AG04450 (cell line): ENCODE measurements around the gene SLC29A4. TPM values are rescaled to one million over a fixed set of nuclear protein-coding genes. Genes with fewer than 3 reads are reported as not detected.
"Not testable (repeated sequence)": the region's sequence is repeated elsewhere in the genome, so short reads cannot be mapped to it uniquely, and the experiment has no call there.

Source experiments
- CTCF ChIA-PET: fragments of 300-600, 350-600 bp; formaldehyde crosslinking; extraction: SDS; loops from one replicate; lab custom pipeline; 2022; ENCODE audit warnings: antibody characterized with exemption, inconsistent platforms; lab: Charles Lee
- POLR2A ChIA-PET: fragments of 350-600 bp; formaldehyde crosslinking; extraction: SDS; loops from one replicate; lab custom pipeline; 2021; ENCODE audit warnings: antibody characterized with exemption, inconsistent platforms; lab: Yijun Ruan, JAX
- DNase-seq: peaks from one replicate; pipeline ENCODE4 v3.0.0-alpha.2; 2011; ENCODE audit warnings: low read depth, low spot score
- H3K27ac ChIP-seq: one replicate; pipeline ENCODE4 v1.5.1; 2012; ENCODE audit warnings: low read depth, low read length, control low read depth
- H3K27me3 ChIP-seq: one replicate; pipeline ENCODE4 v1.6.0; 2012; ENCODE audit warnings: low read length; ENCODE audit not compliant: control insufficient read depth, insufficient read depth
- H3K4me3 ChIP-seq: 2 replicates; pipeline ENCODE4 v1.5.1; 2011; ENCODE audit warnings: mild to moderate bottlenecking, low read depth, low read length, control low read depth
- H3K9me3 ChIP-seq: 2 replicates; pipeline ENCODE4 v1.5.1; 2012; ENCODE audit warnings: low read length; ENCODE audit not compliant: control insufficient read depth, insufficient read depth
- CTCF ChIP-seq: IDR thresholded peaks from 2 replicates; pipeline ENCODE4 v1.5.1; 2011; ENCODE audit warnings: low read depth, low read length, control low read depth, inconsistent platforms
- polyA plus RNA-seq: library from polyadenylated mRNA; depleted of rRNA; stranded (reverse); fragments of >200 nt; gene quantifications from 2 replicates; pipeline ENCODE4 v1.2.3, GENCODE V29; 2011

Gene SLC29A4
- polyA plus RNA-seq, 1 experiment: 4.5 TPM

- CTCF ChIA-PET: no interaction called here
- Histone ChIP-seq H3K9me3 (no peaks in the 10 kb centered on the region), H3K27me3 (no peaks in the 10 kb centered on the region), H3K27ac (no peak overlapping the region), H3K4me3 (no peak overlapping the region)
- TF ChIP-seq CTCF: no peak
- no peak for DNase-seq
- POLR2A ChIA-PET: no interaction called here
These were observed 8.3 kb upstream of the SLC29A4 start for GRCh38 chr7:5274441-5274840.

- CTCF ChIA-PET, POLR2A ChIA-PET, H3K27me3 ChIP-seq, DNase-seq, H3K4me3 ChIP-seq, H3K9me3 ChIP-seq, H3K27ac ChIP-seq: not testable (repeated sequence)
These were observed 7.7 kb upstream of the SLC29A4 start for GRCh38 chr7:5274985-5275431.

GRCh38 chr7:5275510-5275909 is 7.2 kb upstream of the SLC29A4 start:
- H3K27me3 ChIP-seq, CTCF ChIA-PET, H3K27ac ChIP-seq, POLR2A ChIA-PET, H3K9me3 ChIP-seq, H3K4me3 ChIP-seq, DNase-seq: not testable (repeated sequence)

DNA sequence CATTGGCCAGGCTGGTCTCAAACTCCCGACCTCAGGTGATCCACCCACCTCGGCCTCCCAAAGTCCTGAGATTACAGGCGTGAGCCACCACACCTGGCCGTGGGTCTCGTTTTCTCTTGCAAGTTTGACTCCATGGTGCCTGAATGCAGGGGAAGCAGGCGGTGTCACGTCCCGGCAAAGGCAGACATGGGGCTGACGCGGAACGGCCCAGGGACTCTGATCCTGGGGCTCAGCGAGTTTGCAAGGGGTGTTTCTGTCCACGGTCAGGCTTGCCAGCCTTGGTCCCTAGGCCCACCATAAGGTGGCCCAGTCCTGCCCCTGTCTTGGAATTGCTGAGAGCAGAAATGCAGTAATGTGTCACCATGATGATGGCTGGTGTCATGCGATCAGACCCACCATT is 6.6 kb upstream of the SLC29A4 start:
- H3K4me3 ChIP-seq, POLR2A ChIA-PET, H3K9me3 ChIP-seq, CTCF ChIA-PET, H3K27me3 ChIP-seq, DNase-seq, H3K27ac ChIP-seq: not testable (repeated sequence)

GRCh38 chr7:5276611-5277010 is 6.1 kb upstream of the SLC29A4 start:
- no peaks in the 10 kb centered on the region for H3K9me3 ChIP-seq
- no peak for TF ChIP-seq CTCF
- no peak overlapping the region for H3K27ac ChIP-seq
- DNase-seq: no peak
- H3K4me3 ChIP-seq: no peak overlapping the region
- ChIA-PET CTCF (interaction anchor here (0.7 kb wide), 1 partner anchor 516 kb away, joined by 3 read pairs; no protein-coding TSS in a partner anchor), POLR2A (interaction anchor here (0.7 kb wide), 1 partner anchor 55 kb away, joined by 10 read pairs; no protein-coding TSS in a partner anchor)
- H3K27me3 ChIP-seq: no peaks in the 10 kb centered on the region

DNA sequence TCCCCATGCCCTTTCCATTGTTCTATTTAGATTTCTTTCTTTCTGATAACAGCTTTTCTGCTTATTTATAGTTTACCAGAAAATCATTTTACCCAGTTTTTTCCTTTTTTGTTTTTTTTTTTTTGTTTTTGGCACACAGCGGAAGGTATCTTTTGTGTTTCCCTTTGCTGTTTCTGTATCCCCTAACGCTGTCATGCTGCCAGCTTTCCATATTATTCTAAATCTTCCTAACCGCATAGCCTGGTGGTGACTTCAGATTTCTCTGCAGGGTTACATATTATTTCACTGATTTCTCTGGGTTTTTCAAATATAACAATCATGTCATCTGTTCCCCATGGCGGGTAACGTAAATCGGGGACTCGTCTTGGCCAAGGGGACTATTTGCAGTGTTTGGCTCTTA is 4.0 kb upstream of the SLC29A4 start:
- H3K4me3 ChIP-seq: no peak overlapping the region
- ChIA-PET POLR2A (no interaction called here), CTCF (interaction anchor here (0.7 kb wide), 1 partner anchor 19 kb away, joined by 3 read pairs; no protein-coding TSS in a partner anchor)
- no peak for TF ChIP-seq CTCF
- DNase-seq: no peak
- no peaks in the 10 kb centered on the region for H3K9me3 ChIP-seq
- H3K27me3 ChIP-seq: no peaks in the 10 kb centered on the region
- H3K27ac ChIP-seq: no peak overlapping the region

- no peak for TF ChIP-seq CTCF
- ChIA-PET POLR2A (no interaction called here), CTCF (interaction anchor here (1.3 kb wide), 1 partner anchor 39 kb away, joined by 3 read pairs; no protein-coding TSS in a partner anchor)
- Histone ChIP-seq H3K27me3 (no peaks in the 10 kb centered on the region), H3K4me3 (no peak overlapping the region), H3K9me3 (no peaks in the 10 kb centered on the region), H3K27ac (no peak overlapping the region)
- DNase-seq: no peak
These were observed 3.0 kb upstream of the SLC29A4 start for GRCh38 chr7:5279734-5280133.

GRCh38 chr7:5281598-5282500 is 894 bp upstream of the SLC29A4 start:
- CTCF ChIA-PET, H3K27ac ChIP-seq, DNase-seq, H3K4me3 ChIP-seq, POLR2A ChIA-PET, H3K9me3 ChIP-seq, H3K27me3 ChIP-seq: not testable (repeated sequence)
